ENCODE data around the gene SLC35F3.
"Not testable (repeated sequence)": the region's sequence is repeated elsewhere in the genome, so short reads cannot be mapped to it uniquely, and the experiment has no call there.

SLC35F3 gene

DNA sequence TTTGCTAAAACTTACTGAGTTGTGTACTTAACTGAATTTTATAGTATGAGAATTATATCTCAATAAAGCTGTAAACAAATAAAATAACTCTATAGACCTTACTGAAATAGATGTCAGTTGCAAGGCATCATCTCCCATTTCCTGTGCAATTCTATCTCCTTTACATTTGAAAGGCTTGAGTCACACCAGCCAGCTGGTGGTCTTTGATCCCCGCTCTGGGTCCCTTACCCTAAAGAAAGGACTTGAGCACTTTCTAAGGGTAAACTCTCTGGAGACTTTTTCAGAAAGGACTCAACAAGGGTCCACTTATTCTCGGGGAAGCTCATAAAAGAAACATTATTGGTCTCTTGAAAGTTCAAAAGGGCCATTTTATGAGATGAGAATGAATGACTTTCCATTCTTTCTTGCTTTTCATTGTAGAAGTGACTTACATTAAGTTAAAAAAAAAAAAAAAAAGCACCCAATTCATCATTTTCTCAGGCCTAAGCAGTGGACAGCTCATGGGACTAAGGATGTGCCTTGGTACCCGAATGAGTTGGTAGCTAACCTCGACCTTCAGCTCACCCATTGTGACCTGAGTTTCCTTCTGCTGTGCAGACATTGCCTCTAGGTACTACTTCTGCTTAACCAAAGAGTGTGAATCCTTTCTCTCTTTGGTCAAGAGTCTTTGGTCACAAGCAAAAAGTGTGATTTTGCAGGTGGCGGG, 321.8 kb downstream of the SLC35F3 start:
- DNase-seq (ENCODE audit: low spot score): no peak

DNA sequence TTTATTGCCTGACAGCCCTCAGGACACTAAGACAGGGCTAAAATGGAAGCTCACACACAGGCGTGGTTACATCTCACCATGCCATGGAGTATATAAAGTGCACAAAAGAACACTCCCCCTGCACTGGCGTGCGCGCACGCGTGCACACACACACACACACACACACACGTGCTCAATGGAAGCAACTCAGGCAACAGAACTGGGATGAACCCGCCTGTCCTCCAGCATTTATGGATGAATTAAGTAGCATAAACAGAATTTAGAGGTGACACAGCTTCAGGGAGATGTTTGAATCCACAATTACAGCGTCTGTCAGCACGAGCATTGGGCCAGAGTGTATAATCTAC, 322.3 kb downstream of the SLC35F3 start:
- no peak for DNase-seq (ENCODE audit: low spot score)

DNA sequence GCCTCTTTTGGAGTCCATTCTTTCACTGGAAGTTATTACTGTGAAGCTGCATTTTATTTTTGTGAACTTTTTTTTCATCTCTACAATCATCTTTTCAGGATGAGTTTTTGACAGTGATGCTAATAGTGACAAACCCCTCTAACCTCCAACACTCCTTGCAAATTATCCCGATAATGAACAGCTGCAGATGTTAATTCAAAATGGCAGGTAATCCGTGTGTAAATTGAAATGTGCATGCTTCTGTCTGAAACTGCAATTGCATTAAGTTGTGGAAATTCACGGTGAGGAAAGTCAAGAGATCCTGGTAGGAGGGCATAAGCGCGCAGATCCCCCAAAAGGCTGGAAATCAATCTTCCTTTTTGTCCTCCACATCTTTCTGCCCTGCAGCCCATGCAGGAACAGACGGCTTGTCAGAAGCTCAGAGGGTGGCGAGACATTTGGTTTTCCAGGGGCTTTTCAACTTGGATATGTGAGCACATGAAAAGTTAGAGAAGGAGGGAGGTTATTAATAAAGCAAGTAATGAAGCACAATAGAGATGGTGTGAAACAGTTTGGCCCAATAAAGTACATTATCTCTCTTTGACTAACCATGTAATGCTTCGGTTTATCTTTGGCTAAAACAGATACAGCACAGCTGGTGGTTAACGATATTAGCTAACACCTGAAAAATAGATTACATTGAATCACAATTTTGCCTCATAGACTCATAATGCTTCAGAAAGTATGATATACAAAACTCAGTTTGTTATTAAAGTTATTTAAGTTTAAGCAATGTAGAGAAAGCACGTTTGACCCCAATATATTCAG, 325.3 kb downstream of the SLC35F3 start:
- DNase-seq (ENCODE audit: low spot score): no peak

DNA sequence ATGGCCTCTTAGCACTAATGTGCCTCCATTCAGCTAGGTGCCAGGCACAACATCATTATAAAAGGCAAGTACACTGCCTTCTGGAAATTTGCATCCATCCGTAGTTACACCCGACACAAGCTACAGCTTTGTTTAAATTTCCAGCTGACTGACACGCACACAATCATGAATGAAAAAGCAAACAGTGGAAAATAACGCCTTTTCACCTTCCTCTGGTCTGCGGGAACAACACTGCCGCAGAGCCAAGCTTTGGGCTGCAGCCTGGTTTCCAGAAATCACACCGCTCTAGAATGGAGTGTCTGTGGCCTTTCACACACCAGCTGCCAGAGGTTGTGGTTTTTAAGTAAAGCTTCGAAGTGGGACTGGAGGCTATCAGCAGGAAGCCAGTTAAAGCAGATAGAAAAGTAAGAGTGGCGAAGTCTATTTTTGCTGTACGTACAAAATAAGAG, 326.0 kb downstream of the SLC35F3 start:
- no peak for DNase-seq (ENCODE audit: low spot score)

DNA sequence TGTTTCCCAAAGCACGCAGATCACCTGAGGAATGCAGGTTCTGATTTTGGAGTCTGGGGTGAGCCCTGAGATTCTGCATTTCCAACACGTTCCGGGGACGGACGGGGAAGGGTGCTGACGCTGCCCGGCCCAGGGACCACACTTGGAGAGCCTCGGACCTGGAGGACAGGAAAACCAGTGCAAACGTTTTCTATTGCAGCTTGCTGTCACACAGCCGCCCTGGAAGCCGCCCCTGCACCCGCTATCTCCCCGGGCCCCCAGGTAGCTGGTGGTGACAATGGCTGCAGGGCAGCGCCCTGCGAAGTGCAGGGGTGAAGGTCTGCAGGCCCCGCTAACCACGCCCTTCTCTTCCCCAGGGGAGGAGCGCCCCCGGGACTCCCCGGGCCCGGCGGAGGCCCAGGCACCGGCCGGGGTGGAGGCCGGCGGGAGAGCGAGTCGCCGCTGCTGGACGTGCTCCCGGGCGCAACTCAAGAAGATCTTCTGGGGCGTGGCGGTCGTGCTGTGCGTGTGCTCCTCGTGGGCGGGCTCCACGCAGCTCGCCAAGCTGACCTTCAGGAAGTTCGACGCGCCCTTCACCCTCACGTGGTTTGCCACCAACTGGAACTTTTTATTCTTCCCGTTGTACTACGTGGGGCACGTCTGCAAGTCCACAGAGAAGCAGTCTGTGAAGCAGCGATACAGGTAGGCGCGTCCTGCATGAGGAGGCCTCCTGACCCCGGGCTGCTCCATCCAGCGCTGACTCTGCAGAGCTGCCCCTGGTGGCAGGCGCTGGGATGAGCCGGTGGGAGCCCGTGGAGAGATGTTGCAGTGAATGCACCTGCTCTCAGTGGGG, 326.8 kb downstream of the SLC35F3 start:
- DNase-seq (ENCODE audit: low spot score): no peak

DNA sequence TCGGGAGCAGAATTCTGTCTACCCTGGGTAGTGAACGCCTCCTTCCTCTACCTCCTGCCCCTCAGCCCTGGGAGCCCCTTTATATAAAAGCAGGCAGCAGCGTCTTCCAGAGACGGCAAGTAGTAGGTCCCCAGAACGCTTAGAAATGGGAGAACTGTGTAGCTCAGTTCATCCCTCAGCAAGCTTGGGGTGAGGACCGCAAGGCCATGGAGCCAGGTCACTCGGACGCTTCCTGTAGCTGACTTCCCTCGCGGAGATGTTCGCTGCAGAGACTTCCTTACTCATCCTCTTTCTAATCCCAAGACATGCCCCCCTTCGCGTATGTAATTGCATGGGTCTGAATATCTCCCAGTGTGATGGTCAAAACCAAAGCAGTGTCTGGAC, 327.4 kb downstream of the SLC35F3 start:
- no peak for DNase-seq (ENCODE audit: low spot score)

DNA sequence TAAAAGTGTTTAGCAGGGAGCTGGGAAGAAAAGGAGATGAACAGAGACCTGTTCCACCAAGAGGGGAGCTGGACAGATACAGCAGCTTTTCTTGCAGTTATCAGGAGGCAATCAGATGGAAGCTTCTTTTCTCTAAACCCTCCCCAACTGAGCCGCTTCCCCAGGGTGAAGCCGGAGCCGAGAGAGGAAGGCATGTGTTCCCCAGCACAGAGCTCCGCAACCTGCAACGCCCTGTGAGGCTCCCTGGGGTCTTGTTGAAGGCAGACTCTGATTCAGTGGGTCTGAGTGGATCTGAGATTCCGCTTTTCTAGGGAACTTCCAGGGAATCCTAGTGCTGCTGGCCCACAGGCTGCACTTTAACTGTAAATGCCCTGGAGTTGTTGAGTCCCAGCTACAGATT, 329.7 kb downstream of the SLC35F3 start:
- DNase-seq (ENCODE audit: low spot score): no peak

DNA sequence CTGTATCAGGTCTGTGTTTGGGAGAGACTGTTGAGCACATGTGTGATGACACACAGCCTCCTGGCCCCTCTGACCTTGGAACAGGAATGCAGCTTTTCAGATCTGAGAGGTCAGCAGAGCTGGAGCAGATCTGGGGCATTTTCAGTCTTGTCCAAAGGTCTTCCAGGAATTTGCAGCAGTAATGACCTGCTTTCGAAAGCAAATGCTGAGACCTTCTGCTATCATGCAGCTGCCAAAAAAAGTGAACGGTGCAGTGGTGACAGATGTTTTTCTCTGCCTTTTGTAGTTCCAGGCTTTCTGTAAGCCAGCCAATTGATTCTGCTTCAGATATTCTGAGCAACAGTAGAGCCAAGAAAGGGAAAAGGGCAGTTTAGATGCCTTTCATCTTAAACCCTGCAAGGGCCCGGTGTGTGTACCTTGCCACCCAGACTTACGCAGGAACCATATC, 331.0 kb downstream of the SLC35F3 start:
- no peak for DNase-seq (ENCODE audit: low spot score)

DNA sequence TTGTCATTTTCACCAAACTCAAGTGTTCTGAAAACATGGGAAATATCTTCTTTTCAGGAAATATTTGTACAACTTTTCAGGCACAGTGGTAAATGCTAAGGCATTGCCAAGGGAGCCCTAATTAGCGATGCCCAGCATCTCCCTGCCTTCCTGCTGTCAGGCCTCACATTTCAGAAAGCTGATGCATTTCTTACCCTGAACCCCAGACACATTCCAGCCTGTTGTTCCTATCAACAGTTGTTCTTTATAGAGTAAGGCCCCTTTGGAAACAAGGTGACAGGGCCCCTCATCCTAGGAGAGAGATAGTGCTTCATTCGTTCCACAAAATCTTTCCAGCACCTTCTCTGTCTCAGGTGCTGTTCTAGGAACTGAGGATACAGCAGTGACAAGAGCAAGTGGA, 332.9 kb downstream of the SLC35F3 start:
- no peak for DNase-seq (ENCODE audit: low spot score)

DNA sequence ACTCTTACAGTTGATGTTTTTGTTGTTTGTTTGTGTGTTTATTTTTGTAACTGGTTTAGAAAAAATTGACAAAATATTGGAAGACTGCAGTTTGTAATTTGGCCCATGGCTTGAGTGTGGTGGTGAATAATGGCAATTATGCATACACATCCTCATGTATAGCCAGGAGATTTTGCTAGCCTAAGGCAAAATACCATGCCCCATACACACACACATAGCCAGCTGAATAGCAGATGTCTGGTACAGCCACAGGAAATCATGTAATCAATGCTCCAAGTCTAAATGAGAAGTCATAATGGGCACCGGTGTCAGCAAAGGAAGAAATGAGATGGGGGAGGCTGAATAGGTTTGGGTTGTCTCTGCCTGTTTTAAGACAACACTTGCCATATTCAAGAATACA, 333.6 kb downstream of the SLC35F3 start:
- no peak for DNase-seq (ENCODE audit: low spot score)

DNA sequence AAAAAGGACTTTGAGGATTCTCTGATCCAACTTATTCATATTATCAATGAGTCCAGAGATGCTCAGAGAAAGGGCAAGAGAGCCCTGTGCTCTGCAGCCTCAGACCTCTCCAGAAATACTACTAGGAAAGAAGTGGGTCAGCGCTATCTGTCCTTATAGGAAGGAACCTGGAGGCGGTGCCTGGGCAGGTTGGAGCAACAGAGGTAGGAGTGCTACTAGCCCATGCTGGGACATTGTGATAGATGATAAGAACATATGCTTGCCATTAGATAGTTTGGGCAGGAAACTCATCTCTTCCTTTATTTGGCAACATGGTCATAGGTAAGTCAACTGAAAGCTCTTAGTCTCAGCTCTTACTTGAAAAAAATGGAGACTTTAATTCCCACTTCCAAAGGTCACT, 335.0 kb downstream of the SLC35F3 start:
- no peak for DNase-seq (ENCODE audit: low spot score)

DNA sequence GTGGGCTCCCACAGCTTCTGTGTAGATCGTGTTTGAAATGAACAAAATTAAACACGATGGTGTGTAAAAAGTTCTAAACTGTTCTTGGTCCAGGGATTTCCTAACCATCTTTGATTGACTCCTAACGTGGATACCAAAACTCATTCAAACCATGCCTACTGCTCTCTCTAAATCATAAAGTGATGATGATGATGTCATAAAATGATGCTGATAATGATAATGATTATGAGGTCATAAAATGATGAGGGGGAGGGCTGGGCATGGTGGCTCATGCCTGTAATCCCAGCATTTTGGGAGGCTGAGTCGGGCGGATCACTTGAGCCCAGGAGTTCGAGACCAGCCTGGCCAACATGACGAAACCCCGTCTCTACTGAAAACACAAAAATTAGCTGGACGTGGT, 335.5 kb downstream of the SLC35F3 start:
- no peak for DNase-seq (ENCODE audit: low spot score)

DNA sequence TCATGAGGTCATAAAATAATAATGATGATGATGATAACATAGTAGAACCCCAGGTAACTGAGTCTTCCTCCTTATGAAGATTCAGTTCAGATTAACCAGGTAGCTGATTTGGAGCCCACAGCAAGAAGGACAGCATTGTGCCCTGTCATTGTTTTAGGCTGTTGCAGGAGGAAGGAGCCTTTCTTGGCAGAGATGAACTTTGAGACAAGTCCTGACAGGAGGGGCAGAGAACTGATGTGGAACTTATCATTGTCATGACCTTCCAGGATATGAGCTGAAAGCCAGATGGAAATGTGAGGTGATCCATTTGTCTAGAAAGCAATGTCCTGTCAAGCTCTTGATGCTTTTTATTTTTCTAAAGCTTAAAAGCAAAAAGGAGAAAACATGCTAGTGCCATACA, 336.2 kb downstream of the SLC35F3 start:
- DNase-seq (ENCODE audit: low spot score): no peak

DNA sequence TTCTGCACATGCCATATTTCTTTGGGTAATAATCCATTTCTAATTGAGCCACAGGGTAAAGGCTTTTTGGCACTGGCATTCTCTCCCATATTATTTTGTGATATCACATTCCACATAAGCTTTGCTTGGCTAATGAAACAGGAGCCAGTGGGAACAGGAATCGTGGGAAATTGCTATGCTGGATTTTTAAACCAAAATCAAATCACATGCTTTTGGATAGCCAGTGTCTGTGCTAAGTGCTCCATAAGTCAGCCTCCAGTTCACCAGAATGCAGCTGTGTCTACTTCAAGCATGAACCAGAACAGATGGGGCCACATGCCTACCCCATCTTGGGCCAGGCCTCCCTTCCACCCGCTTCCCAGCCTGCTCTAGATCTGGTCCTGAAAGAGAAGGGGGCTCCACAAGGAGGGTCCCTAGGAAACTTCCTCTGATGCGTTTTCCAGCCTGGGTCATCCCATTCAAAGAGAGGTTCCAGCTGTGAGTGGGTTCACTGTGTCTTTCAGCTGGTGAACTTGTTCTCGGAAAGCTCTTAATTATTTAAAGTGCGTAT, 337.5 kb downstream of the SLC35F3 start:
- no peak for DNase-seq (ENCODE audit: low spot score)

DNA sequence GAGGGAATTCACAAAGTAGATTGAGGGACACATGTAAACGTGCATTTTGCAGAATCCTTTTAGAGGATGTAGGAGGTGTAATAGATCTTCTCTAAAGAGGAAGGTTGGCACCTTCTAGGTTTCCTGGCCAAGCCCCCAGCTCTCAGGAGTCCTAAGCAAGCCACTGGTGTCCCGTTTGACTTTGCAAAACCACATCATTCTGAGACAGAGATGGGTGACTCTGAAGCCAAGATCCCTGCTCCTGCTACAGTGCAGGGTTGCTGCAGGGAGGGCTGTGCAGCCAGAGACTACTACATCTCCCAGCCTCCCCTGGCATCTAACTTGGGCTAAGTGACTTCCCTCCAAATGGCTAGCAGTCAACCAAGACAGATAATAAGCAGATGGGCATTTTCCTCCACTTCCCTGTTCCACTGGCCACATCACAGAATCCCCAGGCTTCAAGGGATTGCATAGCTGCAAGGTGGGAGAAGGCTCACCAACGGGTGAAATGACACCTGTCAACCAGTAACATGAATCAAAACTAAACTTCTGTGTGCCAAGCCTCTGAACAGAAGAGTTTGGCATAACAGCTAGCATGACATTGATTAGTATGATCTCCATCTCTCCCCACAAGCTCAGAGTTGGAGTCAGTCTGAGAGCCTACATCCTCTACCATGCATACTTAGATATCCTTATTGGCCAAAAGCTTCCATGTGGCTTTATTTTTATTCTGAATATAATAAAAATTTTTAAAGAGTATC, 339.2 kb downstream of the SLC35F3 start:
- no peak for DNase-seq (ENCODE audit: low spot score)

DNA sequence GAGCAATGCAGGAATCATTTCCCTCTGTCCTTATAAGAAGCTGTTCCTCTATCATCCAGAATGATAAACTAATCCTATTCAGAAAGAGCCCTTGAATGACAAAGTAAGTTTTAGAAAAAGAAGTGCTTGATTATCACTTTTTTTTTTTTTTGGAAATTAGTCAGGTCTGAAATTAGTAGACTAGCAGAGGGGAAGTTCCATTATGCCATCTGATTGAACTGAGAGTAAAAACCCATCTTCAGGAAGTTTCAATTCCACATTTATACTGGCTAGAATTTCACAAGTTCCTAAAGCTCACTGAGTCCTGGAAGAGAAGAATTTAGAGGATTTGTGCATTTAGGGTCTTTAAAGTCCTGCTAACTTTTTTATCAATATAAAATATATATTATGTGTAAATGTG, 340.0 kb downstream of the SLC35F3 start:
- DNase-seq (ENCODE audit: low spot score): no peak

DNA sequence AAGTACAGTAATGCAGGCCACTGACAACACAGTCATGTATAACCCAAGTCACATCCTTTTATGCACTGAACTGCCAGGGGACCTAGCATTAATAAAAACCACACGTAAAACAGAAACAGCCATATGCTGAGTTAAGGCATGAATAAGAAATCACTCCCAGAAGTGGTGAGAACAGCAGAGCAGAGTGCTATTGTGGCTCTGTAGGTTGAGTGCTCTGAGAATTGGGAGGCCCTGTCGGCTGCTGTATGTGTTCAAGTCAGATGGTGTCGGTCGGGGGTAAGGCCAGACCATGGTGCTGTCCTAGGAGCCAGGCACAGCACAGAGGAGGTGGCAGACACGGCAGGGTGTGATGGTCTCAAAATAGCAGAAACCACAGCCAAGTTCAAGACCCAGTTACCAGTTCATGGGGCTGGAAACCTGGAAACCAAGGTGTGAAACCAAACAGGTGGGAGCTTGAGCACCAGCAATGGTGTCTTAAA, 342.2 kb downstream of the SLC35F3 start:
- DNase-seq (ENCODE audit: low spot score): no peak

DNA sequence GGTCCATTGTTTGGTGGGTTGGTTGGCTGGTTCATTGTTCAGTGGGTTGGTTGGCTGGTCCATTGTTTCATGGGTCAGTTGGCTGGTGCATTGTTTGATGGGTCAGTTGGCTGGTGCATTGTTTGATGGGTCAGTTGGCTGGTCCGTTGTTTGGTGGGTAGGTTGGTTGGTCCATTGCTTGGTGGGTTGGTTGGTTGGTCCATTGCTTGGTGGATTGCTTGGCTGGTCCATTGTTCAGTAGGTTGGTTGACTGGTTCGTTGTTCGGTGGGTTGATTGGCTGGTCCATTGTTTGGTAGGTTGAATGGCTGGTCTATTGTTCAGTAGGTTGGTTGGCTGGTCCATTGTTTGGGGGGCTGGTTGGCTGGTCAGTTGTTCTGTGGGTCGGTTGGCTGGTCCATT, 343.3 kb downstream of the SLC35F3 start:
- not testable (repeated sequence) for DNase-seq (ENCODE audit: low spot score)

DNA sequence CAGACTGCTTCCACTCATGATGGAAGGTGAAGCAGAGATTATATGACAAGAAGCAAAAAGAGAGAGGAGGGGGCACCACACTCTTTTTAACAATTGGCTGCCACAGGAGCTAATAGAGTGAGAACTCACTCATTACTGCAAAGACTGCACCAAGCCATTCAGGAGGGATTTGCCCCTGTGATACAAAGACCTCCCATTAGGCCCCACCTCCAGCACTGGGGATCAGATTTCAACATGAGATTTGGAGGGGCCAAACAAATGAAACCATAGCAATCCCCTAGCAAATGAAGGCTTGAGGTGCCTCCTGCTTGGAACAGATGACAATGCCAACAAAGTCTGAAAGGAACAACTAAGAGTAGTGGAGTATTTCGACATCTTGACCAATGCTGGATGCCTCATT, 346.3 kb downstream of the SLC35F3 start:
- DNase-seq (ENCODE audit: low spot score): no peak

DNA sequence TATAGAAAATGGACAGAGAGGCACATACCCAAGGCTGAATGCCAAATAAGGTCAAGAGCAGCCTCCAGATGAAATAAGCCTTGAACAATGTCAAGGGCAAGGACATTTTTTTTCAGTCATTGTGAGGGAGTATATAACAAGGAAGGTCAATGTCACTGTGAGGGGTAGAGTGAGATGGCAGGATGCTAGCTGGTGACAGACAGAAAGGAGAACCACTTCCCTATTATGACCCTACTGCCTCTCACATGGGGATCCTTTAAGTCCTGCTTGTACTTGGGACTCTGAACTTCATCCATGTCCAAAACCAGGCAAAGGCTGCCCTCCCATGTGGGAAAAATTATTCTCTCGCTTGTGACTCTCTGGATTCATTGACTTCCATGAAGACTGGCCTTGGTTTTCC, 349.3 kb downstream of the SLC35F3 start:
- no peak for DNase-seq (ENCODE audit: low spot score)

DNA sequence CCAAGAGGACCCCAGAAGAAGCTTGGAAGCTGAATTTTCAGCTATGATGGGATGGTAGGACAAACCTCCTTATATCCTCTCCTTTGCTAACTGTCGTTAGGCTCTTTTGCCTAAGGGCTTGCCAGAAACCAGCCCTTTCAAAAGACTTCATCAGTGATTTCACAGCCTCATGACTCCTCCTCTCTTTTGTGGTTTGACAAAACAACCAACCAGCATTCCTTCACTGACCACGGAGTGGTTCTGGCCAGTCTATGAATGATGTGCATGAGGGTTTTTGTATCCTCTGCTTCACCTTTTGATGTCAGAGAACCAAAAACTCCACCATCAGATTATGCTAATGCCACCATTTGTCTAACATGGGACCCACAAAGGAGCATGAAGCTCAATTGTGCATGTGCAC, 351.9 kb downstream of the SLC35F3 start:
- DNase-seq (ENCODE audit: low spot score): no peak

DNA sequence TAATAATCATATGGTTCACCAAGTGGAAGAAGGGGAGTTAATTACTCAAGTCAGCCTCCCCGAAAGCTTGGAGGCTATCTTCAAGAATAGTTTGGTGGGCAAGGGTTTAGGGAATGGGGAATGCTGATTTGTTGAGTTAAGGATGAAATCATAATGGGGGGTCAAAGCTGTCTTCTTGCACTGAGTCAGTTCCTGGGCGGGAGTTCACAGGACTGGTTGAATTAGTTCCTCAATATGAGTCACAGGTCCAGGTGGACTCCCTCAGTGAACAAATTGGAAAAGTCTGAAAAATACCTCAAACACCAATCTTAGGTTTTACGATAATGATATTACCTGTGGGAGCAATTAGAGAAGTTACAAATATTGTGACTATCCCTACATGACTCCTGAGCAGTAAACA, 353.6 kb downstream of the SLC35F3 start:
- DNase-seq (ENCODE audit: low spot score): no peak
